Smooth muscle cell (in vitro differentiated cells): ENCODE measurements around the gene CAPN8. TPM values are rescaled to one million over a fixed set of nuclear protein-coding genes. Genes with fewer than 3 reads are reported as not detected.
A peak's percentile ranks its signal among the peaks of the same experiment; 100 is the strongest.

Experiments used
- DNase-seq: peaks from one replicate; lab custom pipeline; 2025; ENCODE audit not compliant: unreplicated experiment; lab: John Stamatoyannopoulos, UW
- H2AFZ ChIP-seq: fragments of 200-600 bp; sonication (generic); 2 replicates; pipeline ENCODE4 v1.6.0; 2016; ENCODE audit warnings: antibody characterized with exemption, low read depth, mild to moderate bottlenecking
- H3F3A ChIP-seq: fragments of 200-600 bp; sonication (generic); 2 replicates; pipeline ENCODE4 v1.6.0; 2017; ENCODE audit warnings: antibody characterized with exemption, low read depth
- H3K27ac ChIP-seq: fragments of 200-600 bp; sonication (generic); 2 replicates; pipeline ENCODE4 v1.5.1; 2016; ENCODE audit warnings: low read depth, mild to moderate bottlenecking
- H3K27me3 ChIP-seq: fragments of 200-600 bp; sonication (generic); 2 replicates; pipeline ENCODE4 v1.6.1; 2016; ENCODE audit warnings: low read depth, mild to moderate bottlenecking
- H3K36me3 ChIP-seq: fragments of 200-600 bp; sonication (generic); 2 replicates; pipeline ENCODE4 v1.5.1; 2016; ENCODE audit warnings: low read depth
- H3K4me1 ChIP-seq: fragments of 200-600 bp; sonication (generic); 2 replicates; pipeline ENCODE4 v1.5.1; 2016; ENCODE audit warnings: low read depth
- H3K4me2 ChIP-seq: fragments of 200-600 bp; sonication (generic); 2 replicates; pipeline ENCODE4 v1.6.0; 2016; ENCODE audit warnings: mild to moderate bottlenecking
- H3K4me3 ChIP-seq: fragments of 200-600 bp; sonication (generic); 2 replicates; pipeline ENCODE4 v1.5.1; 2016; ENCODE audit warnings: mild to moderate bottlenecking
- H3K79me2 ChIP-seq: fragments of 200-600 bp; sonication (generic); 2 replicates; pipeline ENCODE4 v1.6.0; 2016; ENCODE audit warnings: low read depth, mild to moderate bottlenecking
- H3K9ac ChIP-seq: fragments of 200-600 bp; sonication (generic); 2 replicates; pipeline ENCODE4 v1.6.0; 2016; ENCODE audit warnings: low read depth
- H3K9me3 ChIP-seq: fragments of 200-600 bp; sonication (generic); replicated peaks from 2 replicates; pipeline ENCODE4 v1.5.1; 2016; ENCODE audit warnings: low read depth
- H4K20me1 ChIP-seq: fragments of 200-600 bp; sonication (generic); 2 replicates; pipeline ENCODE4 v1.6.0; 2016; ENCODE audit warnings: low read depth
- CTCF ChIP-seq: fragments of 200-600 bp; sonication (generic); IDR thresholded peaks from 2 replicates; pipeline ENCODE4 v1.5.1; 2017; ENCODE audit warnings: borderline replicate concordance, mild to moderate bottlenecking, antibody characterized with exemption; ENCODE audit not compliant: insufficient read depth, poor library complexity, severe bottlenecking
- WGBS: methylation state at CpG from one replicate; pipeline ENCODE4 v1.1.7; 2016; ENCODE audit warnings: low lambda C conversion rate; 5-methylcytosine and 5-hydroxymethylcytosine counted together
- polyA plus RNA-seq: library from polyadenylated mRNA; unstranded; fragments of >200 nt; fragmentation: Nextera tagmentation; extraction: Ambion mirVana; gene quantifications from 2 replicates; pipeline ENCODE4 v1.2.1, GENCODE V29; 2016
- total RNA-seq: library from RNA; depleted of rRNA; stranded (reverse); fragments of >200 nt; gene quantifications from 2 replicates; pipeline ENCODE4 v1.2.3, GENCODE V29; 2014

The CAPN8 gene
- total and polyA plus RNA-seq, 2 experiments from 2014 or later = not detected

- DNase-seq = no peak
- no peak overlapping the region for H3K4me3 ChIP-seq
- H2AFZ ChIP-seq = no peak overlapping the region
- no peak overlapping the region for H3K27ac ChIP-seq
- WGBS = 55% methylated on average over 11 of the region's 11 CpGs
- no peak overlapping the region for H3K9ac ChIP-seq
- H4K20me1 ChIP-seq = no peaks in the 10 kb centered on the region
- H3K4me2 ChIP-seq = no peak overlapping the region
- peak; percentile 56 for TF ChIP-seq CTCF
- no peaks in the 10 kb centered on the region for H3K9me3 ChIP-seq
- H3K36me3 ChIP-seq = no peaks in the 10 kb centered on the region
- no peaks in the 10 kb centered on the region for H3K4me1 ChIP-seq
- no peaks in the 10 kb centered on the region for H3K79me2 ChIP-seq
- H3K27me3 ChIP-seq = peaks cover 17% of the 10 kb centered on the region
- no peaks in the 10 kb centered on the region for H3F3A ChIP-seq
Measured at GRCh38 chr1:223531742-223532341, 133.7 kb downstream of the CAPN8 start.

DNA sequence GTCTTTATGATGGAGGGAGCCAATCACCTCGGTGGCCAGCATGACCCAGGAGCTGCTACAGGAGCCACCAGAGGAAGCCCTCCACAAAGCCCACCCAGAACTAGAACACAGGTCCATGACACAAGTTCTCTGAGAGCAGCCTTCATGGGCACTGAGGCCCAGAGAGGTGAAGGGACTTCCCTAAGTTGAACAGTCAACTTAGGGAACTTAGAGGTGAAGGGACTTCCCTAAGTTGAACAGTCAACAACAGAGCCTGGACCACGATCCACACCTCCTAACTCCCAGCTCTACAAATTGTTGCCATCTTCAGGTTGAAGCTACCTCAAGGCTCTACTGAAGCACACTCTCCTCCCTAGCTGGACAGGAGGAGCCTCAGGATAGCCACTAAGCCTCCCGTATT, 139.5 kb downstream of the CAPN8 start:
- 79% methylated on average over 3 of the region's 3 CpGs for WGBS
- no peak for TF ChIP-seq CTCF

GRCh38 chr1:223525546-223525945, 140.0 kb downstream of the CAPN8 start:
- no peak for DNase-seq
- H3K36me3 ChIP-seq = no peaks in the 10 kb centered on the region
- WGBS = 99% methylated on average over 3 of the region's 3 CpGs
- peaks cover 6% of the 10 kb centered on the region for H3K27me3 ChIP-seq
- H2AFZ ChIP-seq = no peak overlapping the region
- no peaks in the 10 kb centered on the region for H3K9me3 ChIP-seq
- no peaks in the 10 kb centered on the region for H3F3A ChIP-seq
- no peak for TF ChIP-seq CTCF
- H4K20me1 ChIP-seq = no peaks in the 10 kb centered on the region
- H3K79me2 ChIP-seq = no peaks in the 10 kb centered on the region
- no peak overlapping the region for H3K27ac ChIP-seq
- H3K4me3 ChIP-seq = no peak overlapping the region
- no peak overlapping the region for H3K9ac ChIP-seq
- H3K4me2 ChIP-seq = no peak overlapping the region
- no peaks in the 10 kb centered on the region for H3K4me1 ChIP-seq

More for the DNA sequence above, 139.5 kb downstream of the CAPN8 start:
- Histone ChIP-seq H3F3A (no peaks in the 10 kb centered on the region), H4K20me1 (no peaks in the 10 kb centered on the region), H3K9ac (no peak overlapping the region), H3K9me3 (no peaks in the 10 kb centered on the region), H3K36me3 (no peaks in the 10 kb centered on the region), H2AFZ (no peak overlapping the region), H3K27me3 (peaks cover 6% of the 10 kb centered on the region), H3K4me2 (no peak overlapping the region), H3K79me2 (no peaks in the 10 kb centered on the region), H3K27ac (no peak overlapping the region), H3K4me3 (no peak overlapping the region), H3K4me1 (no peaks in the 10 kb centered on the region)
- no peak for DNase-seq

DNA sequence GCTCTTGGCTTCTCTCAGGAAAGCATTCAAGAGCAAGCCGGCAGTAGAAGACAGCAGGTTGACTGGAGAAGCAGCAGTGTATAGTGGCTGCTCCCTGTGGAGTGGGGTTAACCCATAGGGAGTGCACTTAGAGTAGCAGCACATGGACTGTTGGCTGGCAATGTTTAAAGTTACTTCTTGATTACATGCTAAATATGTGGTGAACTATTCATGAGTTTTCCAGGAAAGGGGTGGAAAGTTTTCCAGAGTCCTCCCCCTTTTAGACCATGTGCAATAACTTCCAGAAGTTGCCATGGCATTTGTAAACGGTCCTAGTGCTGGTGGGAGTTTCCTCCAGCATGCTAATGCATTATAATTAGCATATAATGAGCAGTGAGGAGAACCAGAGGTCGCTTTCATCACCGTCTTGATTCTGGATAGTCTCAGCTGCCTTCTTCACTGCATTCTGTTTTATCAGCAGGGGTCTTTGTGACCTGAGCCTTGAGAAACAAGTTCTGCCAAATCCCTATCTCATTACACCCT, 140.5 kb downstream of the CAPN8 start:
- 71% methylated on average over 4 of the region's 4 CpGs for WGBS
- TF ChIP-seq CTCF = no peak
- no peaks in the 10 kb centered on the region for H3F3A ChIP-seq
- H3K27ac ChIP-seq = no peak overlapping the region
- no peaks in the 10 kb centered on the region for H3K36me3 ChIP-seq
- no peaks in the 10 kb centered on the region for H3K4me1 ChIP-seq
- no peak overlapping the region for H3K4me3 ChIP-seq
- no peaks in the 10 kb centered on the region for H3K9me3 ChIP-seq
- no peak overlapping the region for H2AFZ ChIP-seq
- H3K27me3 ChIP-seq = peaks cover 1% of the 10 kb centered on the region
- no peak for DNase-seq
- no peak overlapping the region for H3K9ac ChIP-seq
- H4K20me1 ChIP-seq = no peaks in the 10 kb centered on the region
- H3K79me2 ChIP-seq = no peaks in the 10 kb centered on the region
- H3K4me2 ChIP-seq = no peak overlapping the region
